Smooth muscle cell (in vitro differentiated cells): Measurements from ENCODE around the gene ATG14. TPM values are rescaled to one million over a fixed set of nuclear protein-coding genes. Genes with fewer than 3 reads are reported as not detected.

ENCODE experiments used
- DNase-seq: peaks from one replicate; lab custom pipeline; 2025; ENCODE audit not compliant: unreplicated experiment; lab: John Stamatoyannopoulos, UW
- H2AFZ ChIP-seq: fragments of 200-600 bp; sonication (generic); 2 replicates; pipeline ENCODE4 v1.6.0; 2016; ENCODE audit warnings: antibody characterized with exemption, low read depth, mild to moderate bottlenecking
- H3F3A ChIP-seq: fragments of 200-600 bp; sonication (generic); 2 replicates; pipeline ENCODE4 v1.6.0; 2017; ENCODE audit warnings: antibody characterized with exemption, low read depth
- H3K27ac ChIP-seq: fragments of 200-600 bp; sonication (generic); 2 replicates; pipeline ENCODE4 v1.5.1; 2016; ENCODE audit warnings: low read depth, mild to moderate bottlenecking
- H3K27me3 ChIP-seq: fragments of 200-600 bp; sonication (generic); 2 replicates; pipeline ENCODE4 v1.6.1; 2016; ENCODE audit warnings: low read depth, mild to moderate bottlenecking
- H3K36me3 ChIP-seq: fragments of 200-600 bp; sonication (generic); 2 replicates; pipeline ENCODE4 v1.5.1; 2016; ENCODE audit warnings: low read depth
- H3K4me1 ChIP-seq: fragments of 200-600 bp; sonication (generic); 2 replicates; pipeline ENCODE4 v1.5.1; 2016; ENCODE audit warnings: low read depth
- H3K4me2 ChIP-seq: fragments of 200-600 bp; sonication (generic); 2 replicates; pipeline ENCODE4 v1.6.0; 2016; ENCODE audit warnings: mild to moderate bottlenecking
- H3K4me3 ChIP-seq: fragments of 200-600 bp; sonication (generic); 2 replicates; pipeline ENCODE4 v1.5.1; 2016; ENCODE audit warnings: mild to moderate bottlenecking
- H3K79me2 ChIP-seq: fragments of 200-600 bp; sonication (generic); 2 replicates; pipeline ENCODE4 v1.6.0; 2016; ENCODE audit warnings: low read depth, mild to moderate bottlenecking
- H3K9ac ChIP-seq: fragments of 200-600 bp; sonication (generic); 2 replicates; pipeline ENCODE4 v1.6.0; 2016; ENCODE audit warnings: low read depth
- H3K9me3 ChIP-seq: fragments of 200-600 bp; sonication (generic); replicated peaks from 2 replicates; pipeline ENCODE4 v1.5.1; 2016; ENCODE audit warnings: low read depth
- H4K20me1 ChIP-seq: fragments of 200-600 bp; sonication (generic); 2 replicates; pipeline ENCODE4 v1.6.0; 2016; ENCODE audit warnings: low read depth
- CTCF ChIP-seq: fragments of 200-600 bp; sonication (generic); IDR thresholded peaks from 2 replicates; pipeline ENCODE4 v1.5.1; 2017; ENCODE audit warnings: borderline replicate concordance, mild to moderate bottlenecking, antibody characterized with exemption; ENCODE audit not compliant: insufficient read depth, poor library complexity, severe bottlenecking
- WGBS: methylation state at CpG from one replicate; pipeline ENCODE4 v1.1.7; 2016; ENCODE audit warnings: low lambda C conversion rate; 5-methylcytosine and 5-hydroxymethylcytosine counted together
- polyA plus RNA-seq: library from polyadenylated mRNA; unstranded; fragments of >200 nt; fragmentation: Nextera tagmentation; extraction: Ambion mirVana; gene quantifications from 2 replicates; pipeline ENCODE4 v1.2.1, GENCODE V29; 2016
- total RNA-seq: library from RNA; depleted of rRNA; stranded (reverse); fragments of >200 nt; gene quantifications from 2 replicates; pipeline ENCODE4 v1.2.3, GENCODE V29; 2014

The ATG14 gene
- total and polyA plus RNA-seq, 2 experiments from 2014 or later, result 3.2 to 11.6 TPM

- no peak for TF ChIP-seq CTCF
- Histone ChIP-seq H3K9ac (no peak overlapping the region), H3K9me3 (no peaks in the 10 kb centered on the region), H4K20me1 (peaks cover 87% of the 10 kb centered on the region), H3K27me3 (no peaks in the 10 kb centered on the region), H3K27ac (no peak overlapping the region), H3K36me3 (no peaks in the 10 kb centered on the region), H3K79me2 (peaks cover 68% of the 10 kb centered on the region), H3K4me2 (peak overlapping the region; percentile 73), H2AFZ (no peak overlapping the region), H3K4me1 (peaks cover 17% of the 10 kb centered on the region), H3F3A (peaks cover 31% of the 10 kb centered on the region), H3K4me3 (no peak overlapping the region)
- DNase-seq, result no peak
- 80% methylated on average over 2 of the region's 2 CpGs for WGBS
These were observed 75.5 kb downstream of the ATG14 start for GRCh38 chr14:55336162-55336561.

DNA sequence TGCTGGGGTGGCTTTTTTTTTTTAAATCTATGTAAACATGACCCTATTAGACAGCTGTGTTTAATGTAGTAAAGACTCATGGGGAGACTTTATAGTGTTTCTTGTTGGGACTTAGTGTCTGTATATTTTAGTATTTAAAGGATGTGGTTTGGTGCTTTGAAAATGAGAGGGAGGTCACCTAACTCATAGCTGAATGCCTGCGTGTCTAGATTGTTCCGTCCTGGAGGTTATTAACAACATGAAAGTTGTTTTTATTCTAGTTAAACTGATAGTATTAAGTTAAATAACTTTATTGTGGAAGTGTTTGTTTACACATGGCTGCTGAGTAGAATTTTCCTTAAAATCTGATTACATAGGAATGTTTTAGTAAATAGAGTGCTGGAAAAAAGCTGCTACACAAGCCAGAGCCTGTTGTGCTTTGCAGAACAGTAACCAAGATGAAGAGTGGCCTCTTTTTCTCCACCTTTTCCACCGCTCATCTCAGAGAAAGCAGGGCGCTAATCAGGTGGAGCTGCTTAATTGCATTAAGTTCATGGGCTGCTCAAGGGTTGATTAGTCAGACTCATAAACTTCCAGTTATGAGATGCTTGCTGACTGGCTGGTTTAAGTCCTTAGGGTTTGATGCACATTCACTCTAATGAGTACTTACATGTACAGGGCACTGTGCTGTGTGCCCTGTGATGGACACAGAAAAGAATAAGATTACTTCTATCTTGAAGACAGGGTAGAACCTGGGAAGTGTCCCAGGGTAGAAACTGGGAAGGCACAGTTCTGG lies 77.7 kb downstream of the ATG14 start:
- no peaks in the 10 kb centered on the region for H3K9me3 ChIP-seq
- peaks cover 87% of the 10 kb centered on the region for H4K20me1 ChIP-seq
- no peak overlapping the region for H2AFZ ChIP-seq
- H3K27ac ChIP-seq, result peak overlapping the region; percentile 70
- peak overlapping the region; percentile 73 for H3K4me2 ChIP-seq
- peaks cover 66% of the 10 kb centered on the region for H3K79me2 ChIP-seq
- no peaks in the 10 kb centered on the region for H3K36me3 ChIP-seq
- H3K4me1 ChIP-seq, result peaks cover 18% of the 10 kb centered on the region
- H3F3A ChIP-seq, result peaks cover 24% of the 10 kb centered on the region
- no peak for DNase-seq
- H3K9ac ChIP-seq, result peak overlapping the region; percentile 9
- no peaks in the 10 kb centered on the region for H3K27me3 ChIP-seq
- 11% methylated on average over 4 of the region's 4 CpGs for WGBS
- peak overlapping the region; percentile 15 for H3K4me3 ChIP-seq
- TF ChIP-seq CTCF, result no peak

DNA sequence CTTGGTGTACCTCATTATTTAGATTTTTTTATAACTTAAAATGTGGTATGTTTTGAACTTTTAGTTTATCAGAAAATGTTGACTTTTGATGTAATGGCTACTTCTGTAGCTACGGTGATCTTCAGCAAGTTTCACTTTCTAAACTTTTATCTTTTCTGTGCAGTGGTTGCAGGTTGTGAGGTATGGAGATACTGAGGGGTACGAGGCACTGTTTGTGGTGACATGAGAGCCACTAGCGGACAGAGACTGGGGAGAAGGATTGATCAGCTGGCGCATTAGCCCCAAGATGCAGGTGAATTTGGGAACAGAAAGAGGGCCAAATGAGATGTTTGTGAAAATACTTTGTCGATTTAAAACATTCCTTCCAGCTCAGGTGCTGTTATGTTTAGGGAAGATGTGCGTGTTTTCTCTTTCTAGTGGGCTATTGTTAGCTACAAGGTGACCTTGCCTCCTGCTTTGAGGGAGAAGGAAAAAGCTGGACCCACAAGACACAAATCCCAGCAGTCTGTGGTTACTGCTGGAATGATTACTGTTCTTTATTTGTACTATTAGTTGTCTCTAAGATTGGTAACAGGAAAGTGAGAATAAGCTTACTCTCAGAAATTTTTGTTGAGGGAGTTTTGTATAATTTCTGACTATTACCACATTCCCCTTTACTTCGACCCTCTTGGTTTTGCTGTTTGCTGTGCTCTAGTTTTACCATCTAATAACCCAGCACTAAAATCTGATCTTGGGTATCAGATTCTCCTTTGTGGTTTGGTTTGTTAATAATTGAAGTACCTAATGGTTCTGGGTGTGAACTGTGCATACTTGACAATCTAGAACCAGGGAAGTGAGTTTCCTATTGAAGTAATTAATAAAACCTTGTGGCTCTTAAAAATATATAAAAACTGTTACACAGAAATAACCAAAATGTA lies 78.7 kb downstream of the ATG14 start:
- Histone ChIP-seq H3K79me2 (peaks cover 66% of the 10 kb centered on the region), H3K9me3 (no peaks in the 10 kb centered on the region), H3K4me2 (peak overlapping the region; percentile 73), H3K4me1 (peaks cover 18% of the 10 kb centered on the region), H3K27ac (peak overlapping the region; percentile 70), H3F3A (peaks cover 24% of the 10 kb centered on the region), H4K20me1 (peaks cover 91% of the 10 kb centered on the region), H3K36me3 (no peaks in the 10 kb centered on the region), H3K9ac (peak overlapping the region; percentile 9), H3K4me3 (peak overlapping the region; percentile 15), H3K27me3 (no peaks in the 10 kb centered on the region), H2AFZ (no peak overlapping the region)
- WGBS, result 74% methylated on average over 7 of the region's 7 CpGs
- DNase-seq, result no peak
- TF ChIP-seq CTCF, result no peak
